GM23248 (cell line): ENCODE measurements around the gene KIDINS220. TPM values are rescaled to one million over a fixed set of nuclear protein-coding genes. Genes with fewer than 3 reads are reported as not detected.

Experiments
- DNase-seq: peaks from one replicate; pipeline ENCODE4 v3.0.0-alpha.2; 2015
- H2AFZ ChIP-seq: fragments of 200-600 bp; sonication (generic); 2 replicates; pipeline ENCODE4 v1.6.1; 2016; ENCODE audit warnings: antibody characterized with exemption
- H3F3A ChIP-seq: fragments of 200-600 bp; sonication (generic); 2 replicates; pipeline ENCODE4 v1.6.1; 2016; ENCODE audit warnings: mild to moderate bottlenecking, antibody characterized with exemption, mixed run types; ENCODE audit not compliant: insufficient read depth
- H3K27ac ChIP-seq: fragments of 200-600 bp; sonication (generic); 2 replicates; pipeline ENCODE4 v1.5.1; 2016; ENCODE audit warnings: mild to moderate bottlenecking
- H3K27me3 ChIP-seq: fragments of 200-600 bp; sonication (generic); replicated peaks from 2 replicates; pipeline ENCODE4 v1.6.1; 2016; ENCODE audit warnings: mild to moderate bottlenecking; ENCODE audit not compliant: insufficient read depth
- H3K36me3 ChIP-seq: fragments of 200-600 bp; sonication (generic); 2 replicates; pipeline ENCODE4 v1.6.1; 2016; ENCODE audit warnings: low read depth, mild to moderate bottlenecking
- H3K4me1 ChIP-seq: fragments of 200-600 bp; sonication (generic); 2 replicates; pipeline ENCODE4 v1.6.1; 2016; ENCODE audit warnings: mild to moderate bottlenecking; ENCODE audit not compliant: insufficient read depth
- H3K4me2 ChIP-seq: fragments of 200-600 bp; sonication (generic); one replicate; pipeline ENCODE4 v1.6.1; 2016; ENCODE audit warnings: mild to moderate bottlenecking; ENCODE audit not compliant: unreplicated experiment
- H3K4me3 ChIP-seq: fragments of 200-600 bp; sonication (generic); 2 replicates; pipeline ENCODE4 v1.5.1; 2016; ENCODE audit warnings: mild to moderate bottlenecking
- H3K79me2 ChIP-seq: fragments of 200-600 bp; sonication (generic); 2 replicates; pipeline ENCODE4 v1.6.1; 2016; ENCODE audit warnings: mild to moderate bottlenecking; ENCODE audit not compliant: insufficient read depth
- H3K9ac ChIP-seq: fragments of 200-600 bp; sonication (generic); 2 replicates; pipeline ENCODE4 v1.6.1; 2016; ENCODE audit warnings: mild to moderate bottlenecking
- H3K9me2 ChIP-seq: fragments of 200-600 bp; sonication (generic); 2 replicates; pipeline ENCODE4 v1.6.1; 2016; ENCODE audit warnings: mixed run types, mild to moderate bottlenecking, moderate library complexity; ENCODE audit not compliant: insufficient read depth
- H3K9me3 ChIP-seq: fragments of 200-600 bp; sonication (generic); one replicate; pipeline ENCODE4 v1.6.1; 2017; ENCODE audit warnings: low read depth
- H4K20me1 ChIP-seq: fragments of 200-600 bp; sonication (generic); 2 replicates; pipeline ENCODE4 v1.6.0; 2016; ENCODE audit not compliant: insufficient read depth
- EZH2 ChIP-seq: fragments of 200-600 bp; sonication (generic); IDR thresholded peaks from 2 replicates; pipeline ENCODE4 v1.6.1; 2018; ENCODE audit warnings: antibody characterized with exemption, mild to moderate bottlenecking; ENCODE audit not compliant: insufficient read depth, poor library complexity, severe bottlenecking
- EZH2phosphoT487 ChIP-seq: fragments of 200-600 bp; sonication (generic); IDR thresholded peaks from 2 replicates; pipeline ENCODE4 v1.6.1; 2018; ENCODE audit warnings: antibody characterized with exemption, moderate library complexity, mild to moderate bottlenecking, low read depth; ENCODE audit not compliant: insufficient read depth
- WGBS, 2 experiments: methylation state at CpG; one replicate each; pipeline ENCODE4 v1.1.6; 2015 to 2017; ENCODE audit warnings: low lambda C conversion rate in 2 of 2, low coverage in 1 of 2; ENCODE audit errors: missing lambda C conversion rate in 2 of 2; 5-methylcytosine and 5-hydroxymethylcytosine counted together
- in situ Hi-C: fragments of 300-500 bp; cut with MboI; formaldehyde crosslinking; loops from 2 replicates; pipeline ENCODE4 v1.15.0; 2020
- polyA plus RNA-seq: library from polyadenylated mRNA; unstranded; fragments of >200 nt; fragmentation: Nextera tagmentation; extraction: Ambion mirVana; gene quantifications from 2 replicates; pipeline ENCODE4 v1.2.1, GENCODE V29; 2016
- total RNA-seq: library from RNA; depleted of rRNA; stranded (reverse); fragments of >200 nt; shearing (Covaris generic); gene quantifications from 2 replicates; pipeline ENCODE4 v1.2.3, GENCODE V29; 2014

Gene KIDINS220
- total and polyA plus RNA-seq, 2 experiments from 2014 or later, result 25.0 to 52.2 TPM

- Histone ChIP-seq H2AFZ (no peak overlapping the region), H3K27ac (no peak overlapping the region), H3K4me1 (no peaks in the 10 kb centered on the region), H3K27me3 (no peaks in the 10 kb centered on the region), H3K9ac (no peak overlapping the region), H4K20me1 (no peaks in the 10 kb centered on the region), H3F3A (0 out of 2 replicates have a peak, but pooled peaks cover 8% of the 10 kb centered on the region), H3K79me2 (no peaks in the 10 kb centered on the region), H3K4me3 (no peak overlapping the region), H3K4me2 (no peak overlapping the region), H3K9me3 (no peaks in the 10 kb centered on the region), H3K36me3 (no peaks in the 10 kb centered on the region), H3K9me2 (no peaks in the 10 kb centered on the region)
- whole genome bisulfite sequencing, 2 experiments, result 85 to 86% methylated on average over 5 of the region's 5 CpGs
- no peak for DNase-seq
- in situ Hi-C loops, result loop anchor here (25.0 kb wide), 4 partner anchors 685 to 1585 kb away; no protein-coding TSS in a partner anchor
- no peak for TF ChIP-seq EZH2
- no peak for TF ChIP-seq EZH2phosphoT487
These were observed 140.2 kb downstream of the KIDINS220 start for GRCh38 chr2:8697190-8697589.

DNA sequence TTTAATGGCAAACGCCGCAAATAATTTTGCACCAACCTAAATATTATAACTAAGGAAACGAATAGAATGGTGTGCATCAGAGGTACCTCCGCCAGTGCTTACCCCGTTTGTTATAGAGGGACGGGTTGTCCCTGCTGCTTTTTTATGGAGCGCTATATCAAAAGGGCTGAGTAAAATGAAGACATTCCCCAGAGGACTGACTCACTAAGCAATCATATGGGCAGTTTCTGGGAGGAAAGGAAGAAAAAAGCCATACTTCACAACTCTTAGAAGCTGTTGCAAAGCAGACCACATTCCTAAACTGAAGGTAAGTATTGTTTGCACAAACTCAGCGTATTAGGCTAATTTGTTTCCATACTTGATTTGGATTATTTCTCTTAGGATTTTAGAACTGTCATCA lies 142.7 kb downstream of the KIDINS220 start:
- Histone ChIP-seq H3K9me3 (no peaks in the 10 kb centered on the region), H3K9me2 (no peaks in the 10 kb centered on the region), H3K27me3 (no peaks in the 10 kb centered on the region), H4K20me1 (no peaks in the 10 kb centered on the region), H3K4me2 (no peak overlapping the region), H3K27ac (no peak overlapping the region), H3K9ac (no peak overlapping the region), H3K4me3 (no peak overlapping the region), H3K79me2 (no peaks in the 10 kb centered on the region), H3F3A (0 out of 2 replicates have a peak, but pooled peaks cover 8% of the 10 kb centered on the region), H2AFZ (no peak overlapping the region), H3K36me3 (no peaks in the 10 kb centered on the region), H3K4me1 (no peaks in the 10 kb centered on the region)
- WGBS, 2 experiments, result 93 to 95% methylated on average over 8 of the region's 8 CpGs
- in situ Hi-C loops, result loop anchor here (25.0 kb wide), 4 partner anchors 682 to 1582 kb away; no protein-coding TSS in a partner anchor
- TF ChIP-seq EZH2phosphoT487, result no peak
- TF ChIP-seq EZH2, result no peak
- DNase-seq, result peak; percentile 61

DNA sequence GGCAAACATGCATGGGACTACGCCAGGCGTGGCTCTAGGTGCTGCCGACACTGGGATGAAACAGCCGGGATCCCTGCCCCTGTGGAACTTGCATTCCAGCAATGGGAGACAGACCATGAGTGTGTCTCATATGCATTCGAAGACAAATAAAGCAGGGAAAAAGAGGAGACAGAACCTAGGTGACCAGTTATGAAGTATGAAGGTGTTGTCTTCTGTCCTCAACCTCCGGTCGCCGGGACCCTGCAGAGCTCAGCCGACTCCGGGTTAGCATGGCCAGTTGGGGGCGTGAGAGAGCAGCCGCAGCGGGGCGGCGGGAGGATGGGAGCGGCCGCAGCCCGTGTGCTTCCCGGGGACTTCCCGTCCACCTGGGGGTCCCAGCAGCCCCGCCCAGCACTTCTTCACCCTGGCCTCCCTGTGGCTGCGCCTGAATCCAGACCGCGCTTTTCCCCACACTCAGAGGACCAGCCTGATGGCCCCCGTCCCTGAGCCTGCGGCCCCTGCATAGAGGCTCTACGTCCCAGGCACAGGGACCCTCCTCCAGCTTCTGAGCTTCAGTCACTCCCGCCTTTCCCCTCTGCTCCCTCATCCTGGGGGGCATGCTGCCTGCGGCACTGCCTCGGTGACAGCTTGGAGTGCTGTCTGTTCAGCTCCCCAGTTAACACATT lies 144.1 kb downstream of the KIDINS220 start:
- 0 out of 2 replicates have a peak, but pooled peaks cover 8% of the 10 kb centered on the region for H3F3A ChIP-seq
- H3K27me3 ChIP-seq, result no peaks in the 10 kb centered on the region
- H3K9me2 ChIP-seq, result no peaks in the 10 kb centered on the region
- H3K4me1 ChIP-seq, result no peaks in the 10 kb centered on the region
- no peaks in the 10 kb centered on the region for H3K9me3 ChIP-seq
- TF ChIP-seq EZH2 (no peak), EZH2phosphoT487 (no peak)
- DNase-seq, result no peak
- H3K27ac ChIP-seq, result no peak overlapping the region
- no peak overlapping the region for H3K4me2 ChIP-seq
- H3K4me3 ChIP-seq, result no peak overlapping the region
- no peak overlapping the region for H3K9ac ChIP-seq
- 54 to 55% methylated on average over 30 of the region's 30 CpGs for WGBS, 2 experiments
- no peak overlapping the region for H2AFZ ChIP-seq
- no peaks in the 10 kb centered on the region for H3K79me2 ChIP-seq
- no peaks in the 10 kb centered on the region for H3K36me3 ChIP-seq
- no peaks in the 10 kb centered on the region for H4K20me1 ChIP-seq
- in situ Hi-C loops, result loop anchor here (25.0 kb wide), 4 partner anchors 681 to 1581 kb away; no protein-coding TSS in a partner anchor

- no peaks in the 10 kb centered on the region for H3K9me2 ChIP-seq
- in situ Hi-C loops, result loop anchor here (25.0 kb wide), 4 partner anchors 680 to 1580 kb away; no protein-coding TSS in a partner anchor
- 96% methylated on average over 7 of the region's 7 CpGs for WGBS, 2 experiments
- H3K4me1 ChIP-seq, result no peaks in the 10 kb centered on the region
- TF ChIP-seq EZH2phosphoT487 (no peak), EZH2 (no peak)
- DNase-seq, result no peak
- H3F3A ChIP-seq, result 0 out of 2 replicates have a peak, but pooled peaks cover 8% of the 10 kb centered on the region
- no peak overlapping the region for H3K9ac ChIP-seq
- no peaks in the 10 kb centered on the region for H3K36me3 ChIP-seq
- H3K27ac ChIP-seq, result no peak overlapping the region
- H3K27me3 ChIP-seq, result no peaks in the 10 kb centered on the region
- no peaks in the 10 kb centered on the region for H4K20me1 ChIP-seq
- H3K4me2 ChIP-seq, result no peak overlapping the region
- no peak overlapping the region for H2AFZ ChIP-seq
- no peaks in the 10 kb centered on the region for H3K79me2 ChIP-seq
- no peaks in the 10 kb centered on the region for H3K9me3 ChIP-seq
- H3K4me3 ChIP-seq, result no peak overlapping the region
These were observed 144.6 kb downstream of the KIDINS220 start for GRCh38 chr2:8692783-8693156.
